GF-D8 (cell line): ENCODE measurements around the gene TGIF2LX.
"Not testable (repeated sequence)": the region's sequence is repeated elsewhere in the genome, so short reads cannot be mapped to it uniquely, and the experiment has no call there.

ENCODE experiments used
- DNase-seq: peaks from one replicate; lab custom pipeline; 2025; lab: John Stamatoyannopoulos, UW

Gene TGIF2LX

DNA sequence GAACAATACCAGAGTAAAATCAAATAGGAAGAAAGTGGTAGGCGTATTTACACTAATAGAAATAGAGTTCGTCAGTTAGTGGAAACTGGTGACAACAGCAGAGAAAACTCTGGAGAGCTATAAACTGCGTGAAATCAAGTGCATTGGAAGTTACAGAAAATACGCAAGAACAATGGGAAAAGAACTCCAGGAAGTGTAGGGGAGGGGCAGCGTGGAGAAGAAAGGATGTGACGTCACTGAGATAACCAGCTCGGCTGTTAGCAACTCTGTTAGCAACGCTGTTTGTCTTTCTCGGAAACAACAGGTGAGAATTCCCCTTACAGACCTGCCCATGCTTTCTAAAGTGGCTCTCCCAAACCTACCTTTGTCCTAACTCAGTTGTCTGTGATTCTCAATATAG lies at the start of gene TGIF2LX:
TSS of gene TGIF2LX (plus strand) at position 244 of the 400 bp plus-strand sequence. CDS start 178 bp downstream, outside the sequence.
- DNase-seq = not testable (repeated sequence)

DNA sequence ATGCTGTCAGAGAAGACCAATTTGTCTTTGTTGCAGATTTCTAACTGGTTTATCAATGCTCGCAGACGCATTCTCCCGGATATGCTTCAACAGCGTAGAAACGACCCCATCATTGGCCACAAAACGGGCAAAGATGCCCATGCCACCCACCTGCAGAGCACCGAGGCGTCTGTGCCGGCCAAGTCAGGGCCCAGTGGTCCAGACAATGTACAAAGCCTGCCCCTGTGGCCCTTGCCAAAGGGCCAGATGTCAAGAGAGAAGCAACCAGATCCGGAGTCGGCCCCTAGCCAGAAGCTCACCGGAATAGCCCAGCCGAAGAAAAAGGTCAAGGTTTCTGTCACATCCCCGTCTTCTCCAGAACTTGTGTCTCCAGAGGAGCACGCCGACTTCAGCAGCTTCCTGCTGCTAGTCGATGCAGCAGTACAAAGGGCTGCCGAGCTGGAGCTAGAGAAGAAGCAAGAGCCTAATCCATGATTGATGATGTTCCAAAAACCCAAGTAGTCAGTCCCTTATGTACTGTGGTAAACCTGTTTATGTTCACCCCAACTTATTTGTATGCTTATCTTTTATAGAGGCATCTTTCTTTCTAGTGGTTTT lies 728 bp downstream of the TGIF2LX start:
- not testable (repeated sequence) for DNase-seq

GRCh38 chrX:89943077-89943476 lies 21.4 kb downstream of the TGIF2LX start:
- not testable (repeated sequence) for DNase-seq

DNA sequence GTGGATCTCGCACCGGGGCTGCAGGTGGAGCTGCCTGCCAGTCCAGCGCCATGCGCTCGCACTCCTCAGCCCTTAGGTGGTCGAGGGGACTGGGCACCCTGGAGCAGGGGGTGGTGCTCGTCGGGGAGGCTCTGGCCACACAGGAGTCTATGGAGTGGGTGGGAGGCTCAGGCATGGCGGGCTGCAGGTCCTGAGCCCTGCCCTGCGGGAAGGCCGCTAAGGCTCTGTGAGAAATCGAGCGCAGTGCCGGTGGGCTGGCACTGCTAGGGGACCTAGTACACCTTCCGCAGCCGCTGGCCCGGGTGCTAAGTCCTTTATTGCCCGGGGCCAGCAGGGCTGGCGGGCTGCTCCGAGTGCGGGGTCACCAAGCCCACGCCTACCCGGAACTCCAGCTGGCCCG lies 43.9 kb downstream of the TGIF2LX start:
- not testable (repeated sequence) for DNase-seq
